Stomach (tissue), 9 donors: ENCODE measurements around the gene CGREF1. TPM values are rescaled to one million over a fixed set of nuclear protein-coding genes. Genes with fewer than 3 reads are reported as not detected.
"Not testable (repeated sequence)": the region's sequence is repeated elsewhere in the genome, so short reads cannot be mapped to it uniquely, and the experiment has no call there.

ENCODE experiments used
- DNase-seq, 2 donors: peaks; one replicate each; pipeline versions ENCODE4 v3.0.0 to v3.0.0-alpha.2; 2013 to 2019
- H3K27ac ChIP-seq, 5 donors: fragments of 200-600 bp in 4 of 5; sonication (generic) in 4 of 5; one replicate each; pipeline ENCODE4 v1.5.1; 2013 to 2019; ENCODE audit warnings: mild to moderate bottlenecking in 1 of 5, moderate library complexity in 1 of 5
- H3K27me3 ChIP-seq, 3 donors: fragments of 200-600 bp; sonication (generic); one replicate each; pipeline ENCODE4 v1.5.1; 2017 to 2019; ENCODE audit warnings: mixed run types in 1 of 3
- H3K36me3 ChIP-seq, 4 donors: fragments of 200-600 bp; sonication (generic); 1 replicate in 3 of 4; 2 replicates in 1 of 4; pipeline ENCODE4 v1.5.1; 2016 to 2019
- H3K4me1 ChIP-seq, 4 donors: fragments of 200-600 bp; sonication (generic); one replicate each; pipeline ENCODE4 v1.5.1; 2016 to 2019
- H3K4me3 ChIP-seq, 4 donors: fragments of 200-600 bp; sonication (generic) in 3 of 4; one replicate each; pipeline ENCODE4 v1.5.1; 2016 to 2019; ENCODE audit warnings: mild to moderate bottlenecking in 1 of 4
- H3K9me3 ChIP-seq, 4 donors: fragments of 200-600 bp; sonication (generic); one replicate each; pipeline ENCODE4 v1.5.1; 2016 to 2019
- EP300 ChIP-seq: sonication (generic); formaldehyde crosslinking; IDR thresholded peaks from one replicate; pipeline ENCODE4 v1.6.1; 2017; ENCODE audit warnings: antibody characterized with exemption
- POLR2A ChIP-seq, 4 donors: fragments of 450-650 bp; IDR thresholded peaks; one replicate each; pipeline ENCODE4 v1.6.1; 2016; ENCODE audit warnings: antibody characterized with exemption in 4 of 4, control low read depth in 2 of 4, mild to moderate bottlenecking in 1 of 4, moderate library complexity in 1 of 4
- POLR2AphosphoS5 ChIP-seq, 3 donors: sonication (generic); formaldehyde crosslinking; IDR thresholded peaks; one replicate each; pipeline ENCODE4 v1.6.1; 2016; ENCODE audit warnings: antibody characterized with exemption in 3 of 3
- WGBS, 5 donors: extraction: QIAGEN DNeasy Blood & Tissue Kit in 3 of 5; methylation state at CpG; one replicate each; pipeline versions ENCODE4 v1.1.5 to v1.1.7; 2013 to 2018; 5-methylcytosine and 5-hydroxymethylcytosine counted together
- intact Hi-C: fragments of 100-400 bp; cut with DNase I; formaldehyde crosslinking; loops from one replicate; pipeline ENCODE4 v1.15.1; 2023; ENCODE audit warnings: low total_unique reads
- polyA plus RNA-seq, 3 donors: library from polyadenylated mRNA; stranded (reverse); fragments of 200-250 nt; gene quantifications; one replicate each; pipeline ENCODE4 v1.2.3, GENCODE V29; 2013
- total RNA-seq, 5 donors: library from RNA; depleted of rRNA; stranded (reverse); fragments of >200 nt; gene quantifications; one replicate each; pipeline versions ENCODE4 v1.1.0 to v1.2.3, GENCODE V29; 2014 to 2016
- TF ChIP-seq, protein P1 (sequence below), 7 experiments: fragments of 450-650 bp in 4 of 7; fragments of 200-600 bp in 3 of 7; sonication (generic) in 3 of 7; IDR thresholded peaks; one replicate each; pipeline ENCODE4 v1.5.1; 2016 to 2019; ENCODE audit warnings: antibody characterized with exemption in 7 of 7, control low read depth in 2 of 7, mild to moderate bottlenecking in 1 of 7
- donor health status: healthy with polysubstance abuse.
- donor health status: Bipolar disorder and iron deficiency.
- donor health status: healthy.

CGREF1 gene
- total and polyA plus RNA-seq, 8 donors: 1.4 to 4.1 (median 2.5) TPM; not detected in 2

DNA sequence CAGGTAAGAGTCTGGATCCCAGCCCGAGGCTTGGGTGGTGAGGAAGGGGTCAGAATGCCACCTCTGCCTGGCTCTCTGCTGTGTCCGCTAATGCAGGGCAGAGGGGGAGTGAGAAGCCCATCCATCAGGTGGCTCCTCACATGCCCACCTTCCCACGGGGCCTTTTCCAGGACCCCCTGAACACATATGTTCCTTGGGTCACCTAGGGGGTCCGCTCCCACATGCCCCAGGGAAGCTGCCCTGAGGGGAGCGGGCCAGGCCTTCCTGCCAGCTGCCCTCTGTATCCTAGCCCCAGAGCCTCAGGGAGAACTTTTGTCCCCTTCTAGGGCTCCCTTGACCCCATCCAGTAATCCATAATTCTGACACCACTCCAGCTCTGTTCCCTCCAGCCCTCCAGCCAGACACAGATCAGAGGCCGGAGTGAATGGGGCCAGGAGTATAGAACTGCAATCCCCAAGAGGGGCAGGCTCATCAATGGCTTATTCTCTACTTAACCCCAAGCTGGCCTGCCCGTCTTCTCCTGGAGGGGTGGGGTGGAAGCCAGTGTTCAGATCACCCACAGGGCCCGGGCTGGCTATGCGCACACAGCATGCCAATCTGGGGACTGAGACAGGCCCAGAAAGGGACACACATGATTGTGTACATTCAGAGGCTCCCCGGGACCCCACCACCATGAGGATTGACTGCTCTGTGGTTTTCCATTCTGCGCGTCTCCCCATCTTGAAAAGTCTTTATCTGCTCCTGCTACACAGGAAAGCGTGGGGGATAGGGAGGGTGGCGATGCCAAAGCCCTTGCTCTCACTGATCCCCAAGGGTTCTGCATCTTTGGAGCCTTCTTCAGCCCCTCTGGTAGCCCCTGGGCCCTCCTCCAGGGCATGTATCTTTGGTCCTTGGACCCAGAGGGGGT is 39.4 kb downstream of the CGREF1 start:
- WGBS, 5 donors: 46 to 74% (median 69%) methylated on average over 14 of the region's 14 CpGs

DNA sequence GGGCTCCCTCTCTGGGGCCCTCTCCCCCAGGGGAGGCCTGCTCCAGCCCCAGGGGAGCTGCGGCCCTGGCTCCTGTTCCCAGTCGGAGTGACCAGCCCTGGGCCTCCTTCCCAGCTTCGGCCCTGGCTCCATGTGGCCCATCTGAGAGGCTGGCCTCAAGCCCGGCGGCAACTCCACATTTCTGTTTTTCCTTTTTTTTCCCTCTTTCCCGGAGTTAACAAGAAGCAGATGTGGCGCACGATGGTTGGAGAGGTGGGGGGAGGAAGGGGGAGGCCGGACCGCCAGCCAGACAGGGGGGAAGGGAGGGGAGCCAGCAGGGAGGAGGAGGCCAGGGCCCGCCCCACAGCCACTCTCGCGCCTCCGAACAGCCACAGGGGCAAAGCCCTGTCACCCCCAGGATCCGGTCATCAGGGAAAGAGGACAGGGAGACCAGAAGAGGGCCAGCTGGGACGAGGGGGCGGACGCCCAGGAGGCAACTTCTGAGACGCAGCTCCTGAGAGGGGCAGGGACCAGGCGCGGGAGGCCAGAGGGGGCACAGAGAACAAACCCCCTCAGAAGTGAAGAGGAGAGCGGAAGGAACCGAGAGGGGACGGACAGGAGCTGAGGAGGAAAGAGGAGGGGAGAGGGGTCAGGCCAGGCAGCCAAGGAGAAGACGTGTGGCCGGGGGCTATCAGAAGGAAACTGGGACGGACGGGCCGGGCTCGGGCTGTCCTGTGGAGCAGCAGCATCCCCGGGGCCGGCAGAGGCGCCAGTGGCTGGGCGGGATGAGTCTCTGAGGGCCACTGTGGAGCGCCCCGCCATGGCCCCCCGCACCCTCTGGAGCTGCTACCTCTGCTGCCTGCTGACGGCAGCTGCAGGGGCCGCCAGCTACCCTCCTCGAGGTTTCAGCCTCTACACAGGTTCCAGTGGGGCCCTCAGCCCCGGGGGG is 40.4 kb downstream of the CGREF1 start, which contains the start of gene EMILIN1:
EMILIN1 (plus strand) TSS at position 349 of the 928 bp plus-strand sequence; CDS start at position 800, 451 bp downstream.
- TF ChIP-seq POLR2AphosphoS5 (IDR thresholded peaks at IDR 0.05): peak in 1 of 3 donors; percentile 42
- TF ChIP-seq, protein P1, sequence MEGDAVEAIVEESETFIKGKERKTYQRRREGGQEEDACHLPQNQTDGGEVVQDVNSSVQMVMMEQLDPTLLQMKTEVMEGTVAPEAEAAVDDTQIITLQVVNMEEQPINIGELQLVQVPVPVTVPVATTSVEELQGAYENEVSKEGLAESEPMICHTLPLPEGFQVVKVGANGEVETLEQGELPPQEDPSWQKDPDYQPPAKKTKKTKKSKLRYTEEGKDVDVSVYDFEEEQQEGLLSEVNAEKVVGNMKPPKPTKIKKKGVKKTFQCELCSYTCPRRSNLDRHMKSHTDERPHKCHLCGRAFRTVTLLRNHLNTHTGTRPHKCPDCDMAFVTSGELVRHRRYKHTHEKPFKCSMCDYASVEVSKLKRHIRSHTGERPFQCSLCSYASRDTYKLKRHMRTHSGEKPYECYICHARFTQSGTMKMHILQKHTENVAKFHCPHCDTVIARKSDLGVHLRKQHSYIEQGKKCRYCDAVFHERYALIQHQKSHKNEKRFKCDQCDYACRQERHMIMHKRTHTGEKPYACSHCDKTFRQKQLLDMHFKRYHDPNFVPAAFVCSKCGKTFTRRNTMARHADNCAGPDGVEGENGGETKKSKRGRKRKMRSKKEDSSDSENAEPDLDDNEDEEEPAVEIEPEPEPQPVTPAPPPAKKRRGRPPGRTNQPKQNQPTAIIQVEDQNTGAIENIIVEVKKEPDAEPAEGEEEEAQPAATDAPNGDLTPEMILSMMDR (IDR thresholded peaks at IDR 0.05): no peak
- Histone ChIP-seq H3K9me3 (no peaks in the 10 kb centered on the region), H3K4me1 (peaks cover 20 to 86% (median 63%) of the 10 kb centered on the region in 4 donors), H3K27ac (peak within 1 kb of the TSS; percentile 54 to 94 (median 92)), H3K27me3 (peaks cover 0 to 5% (median 0%) of the 10 kb centered on the region in 3 donors), H3K36me3 (peaks cover 0 to 17% (median 6%) of the 10 kb centered on the region in 4 donors), H3K4me3 (peak within 1 kb of the TSS; percentile 54 to 66 (median 60))
- DNase-seq: peak; percentile 45 to 95
- WGBS, 5 donors: 29 to 57% (median 45%) methylated on average over 35 to 41 of the region's 41 CpGs
- intact Hi-C loops: no loop called here

More for the DNA sequence above, 39.4 kb downstream of the CGREF1 start:
- peaks cover 20 to 86% (median 64%) of the 10 kb centered on the region in 4 donors for H3K4me1 ChIP-seq
- no peak for TF ChIP-seq EP300
- TF ChIP-seq, protein P1 (IDR thresholded peaks at IDR 0.05): no peak
- H3K27me3 ChIP-seq: peaks cover 0 to 5% (median 0%) of the 10 kb centered on the region in 3 donors
- H3K4me3 ChIP-seq: peak overlapping the region; percentile 54 to 66 (median 60)
- peak overlapping the region; percentile 54 to 94 (median 92) for H3K27ac ChIP-seq
- H3K9me3 ChIP-seq: no peaks in the 10 kb centered on the region
- H3K36me3 ChIP-seq: peaks cover 0 to 17% (median 6%) of the 10 kb centered on the region in 4 donors
- no peak for DNase-seq
- intact Hi-C loops: loop anchor here (10.0 kb wide), 1 partner anchor 45 kb away; the partner anchor contains the start of gene TMEM214

DNA sequence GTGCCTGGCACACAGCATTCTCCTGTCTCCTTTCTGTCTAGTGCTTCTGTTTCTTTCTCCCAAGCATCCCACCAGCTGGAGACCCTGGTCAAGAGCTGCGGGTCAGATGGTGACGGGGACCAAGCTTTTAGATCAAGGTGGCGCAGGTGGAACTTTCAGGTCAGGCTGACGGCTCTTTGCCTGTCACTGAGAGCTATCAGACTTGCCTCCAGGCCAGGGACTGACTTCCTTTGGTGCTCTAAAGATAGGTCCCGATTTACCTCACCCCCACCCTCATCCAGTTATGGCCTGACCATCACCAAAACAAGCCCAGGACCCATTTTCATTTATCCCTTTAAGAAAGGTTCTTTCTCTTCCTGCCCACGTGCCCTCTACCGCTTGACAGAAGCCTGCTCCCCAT is 41.7 kb downstream of the CGREF1 start:
- no peak for DNase-seq
- H3K36me3 ChIP-seq: peaks cover 0 to 6% (median 2%) of the 10 kb centered on the region in 4 donors
- peak overlapping the region in 4 of 5 donors; percentile 92 to 94 (median 92) for H3K27ac ChIP-seq
- H3K4me3 ChIP-seq: no peak overlapping the region
- TF ChIP-seq, protein P1 (IDR thresholded peaks at IDR 0.05): no peak
- TF ChIP-seq POLR2AphosphoS5 (IDR thresholded peaks at IDR 0.05) (no peak), EP300 (no peak), POLR2A (IDR thresholded peaks at IDR 0.05) (no peak)
- peaks cover 21 to 86% (median 62%) of the 10 kb centered on the region in 4 donors for H3K4me1 ChIP-seq
- WGBS, 5 donors: 65 to 79% (median 70%) methylated on average over 7 of the region's 7 CpGs
- intact Hi-C loops: no loop called here
- H3K27me3 ChIP-seq: peaks cover 0 to 5% (median 0%) of the 10 kb centered on the region in 3 donors
- H3K9me3 ChIP-seq: no peaks in the 10 kb centered on the region

DNA sequence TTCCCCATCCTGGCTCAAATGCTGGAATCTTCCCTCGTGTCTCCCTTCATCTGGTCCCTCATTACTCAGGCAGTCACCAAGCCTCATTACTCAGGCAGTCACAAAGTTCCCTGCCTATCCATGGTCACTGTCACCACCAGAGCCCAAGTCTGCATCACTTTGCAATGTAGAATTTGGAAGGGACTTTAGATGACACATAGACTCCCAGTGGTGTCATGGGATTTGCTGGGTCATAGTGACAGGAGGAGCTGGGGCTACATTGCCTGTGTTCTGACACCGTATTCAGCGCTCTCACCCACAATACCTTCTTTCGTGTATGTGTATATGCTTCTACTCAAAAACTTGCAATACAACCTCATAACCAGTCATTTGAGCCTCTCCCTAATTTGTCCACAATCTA is 42.6 kb downstream of the CGREF1 start:
- 69 to 79% (median 78%) methylated on average over 4 of the region's 4 CpGs for WGBS, 5 donors
- Histone ChIP-seq H3K27ac (peak overlapping the region in 4 of 5 donors; percentile 92 to 94 (median 92)), H3K9me3 (no peaks in the 10 kb centered on the region), H3K36me3 (no peaks in the 10 kb centered on the region), H3K4me1 (peaks cover 15 to 81% (median 58%) of the 10 kb centered on the region in 4 donors), H3K27me3 (peaks cover 0 to 5% (median 0%) of the 10 kb centered on the region in 3 donors), H3K4me3 (no peak overlapping the region)
- intact Hi-C loops: no loop called here
- TF ChIP-seq POLR2A (IDR thresholded peaks at IDR 0.05) (no peak), POLR2AphosphoS5 (IDR thresholded peaks at IDR 0.05) (no peak), EP300 (no peak)
- TF ChIP-seq, protein P1 (IDR thresholded peaks at IDR 0.05): no peak
- no peak for DNase-seq

DNA sequence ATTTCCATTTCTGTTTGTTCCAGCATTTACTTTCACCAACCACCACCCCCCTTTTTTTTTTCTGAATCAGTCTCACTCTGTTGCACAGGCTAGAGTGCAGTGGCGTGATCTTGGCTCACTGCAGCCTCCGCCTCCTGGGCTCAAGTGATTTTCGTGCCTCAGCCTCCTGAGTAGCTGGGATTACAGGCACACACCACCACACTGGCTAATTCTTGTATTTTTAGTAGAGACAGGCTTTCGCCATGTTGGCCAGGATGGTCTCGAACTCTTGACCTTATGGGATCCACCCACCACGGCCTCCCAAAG is 43.4 kb downstream of the CGREF1 start:
- H3K4me3 ChIP-seq, intact Hi-C loops, H3K27me3 ChIP-seq, DNase-seq, H3K9me3 ChIP-seq, H3K36me3 ChIP-seq: not testable (repeated sequence)
- Histone ChIP-seq H3K4me1 (peaks cover 12 to 76% (median 55%) of the 10 kb centered on the region in 4 donors), H3K27ac (peak overlapping the region; percentile 14 to 94 (median 92))
- WGBS, 5 donors: 64 to 80% (median 75%) methylated on average over 6 of the region's 6 CpGs
